ENCODE data around the gene GRAMD1C. TPM values are rescaled to one million over a fixed set of nuclear protein-coding genes. Genes with fewer than 3 reads are reported as not detected.

Gene GRAMD1C
- total and polyA plus RNA-seq, 2 donors (not counting 1 experiment from before 2014, with no cell fraction given): 0.82 to 7.8 TPM

- no peak overlapping the region for H3K4me2 ChIP-seq (ENCODE audit: extremely low read depth, insufficient read depth, low read length)
- H3K9ac ChIP-seq (ENCODE audit: insufficient read depth, low read length): no peak overlapping the region
- H3K27ac ChIP-seq (ENCODE audit: insufficient read depth, low read length): no peak overlapping the region
- TF ChIP-seq CTCF (conservative IDR thresholded peaks at IDR 0.05 in 1 of 2, IDR thresholded peaks at IDR 0.05 in 1 of 2; ENCODE audit: low read depth in 1 of 2, low read length in 2 of 2) (peak; percentile 20 to 34), EZH2 (IDR thresholded peaks at IDR 0.05; ENCODE audit: low read length, missing control alignments) (no peak)
- H3K9me3 ChIP-seq (ENCODE audit: control insufficient read depth, insufficient read depth, low read depth, low read length): no peaks in the 10 kb centered on the region
- H3K4me1 ChIP-seq (ENCODE audit: control insufficient read depth, extremely low read depth, insufficient read depth, low read length): peaks cover under 1% of the 10 kb centered on the region
- no peaks in the 10 kb centered on the region for H3K27me3 ChIP-seq (ENCODE audit: control insufficient read depth, insufficient read depth, low read length)
- no peaks in the 10 kb centered on the region for H3K79me2 ChIP-seq (ENCODE audit: control insufficient read depth, insufficient read depth, low read length)
- no peaks in the 10 kb centered on the region for H4K20me1 ChIP-seq (ENCODE audit: control insufficient read depth, extremely low read depth, insufficient read depth, low read length)
- no peak overlapping the region for H2AFZ ChIP-seq (ENCODE audit: low read length)
- H3K4me3 ChIP-seq (replicated peaks in 1 of 4; ENCODE audit: control extremely low read depth in 1 of 4, insufficient read depth in 1 of 4, low read depth in 3 of 4, low read length in 4 of 4): no peak overlapping the region
- H3K36me3 ChIP-seq (ENCODE audit: control insufficient read depth, insufficient read depth, low read length): no peaks in the 10 kb centered on the region
- DNase-seq (ENCODE audit: low read depth in 2 of 2): peak in 1 of 2 donors; percentile 5
These were observed 13.5 kb upstream of the GRAMD1C start for GRCh38 chr3:113825090-113825489.

GRCh38 chr3:113828600-113828999 is 10.0 kb upstream of the GRAMD1C start:
- Histone ChIP-seq H4K20me1 (ENCODE audit: control insufficient read depth, extremely low read depth, insufficient read depth, low read length) (no peaks in the 10 kb centered on the region), H3K4me2 (ENCODE audit: extremely low read depth, insufficient read depth, low read length) (no peak overlapping the region), H3K9ac (ENCODE audit: insufficient read depth, low read length) (no peak overlapping the region), H3K9me3 (ENCODE audit: control insufficient read depth, insufficient read depth, low read depth, low read length) (no peaks in the 10 kb centered on the region), H2AFZ (ENCODE audit: low read length) (no peak overlapping the region), H3K27ac (ENCODE audit: insufficient read depth, low read length) (no peak overlapping the region), H3K36me3 (ENCODE audit: control insufficient read depth, insufficient read depth, low read length) (no peaks in the 10 kb centered on the region), H3K79me2 (ENCODE audit: control insufficient read depth, insufficient read depth, low read length) (no peaks in the 10 kb centered on the region), H3K4me1 (ENCODE audit: control insufficient read depth, extremely low read depth, insufficient read depth, low read length) (peaks cover 2% of the 10 kb centered on the region), H3K4me3 (replicated peaks in 1 of 4; ENCODE audit: control extremely low read depth in 1 of 4, insufficient read depth in 1 of 4, low read depth in 3 of 4, low read length in 4 of 4) (no peak overlapping the region), H3K27me3 (ENCODE audit: control insufficient read depth, insufficient read depth, low read length) (no peaks in the 10 kb centered on the region)
- TF ChIP-seq EZH2 (IDR thresholded peaks at IDR 0.05; ENCODE audit: low read length, missing control alignments) (no peak), CTCF (conservative IDR thresholded peaks at IDR 0.05 in 1 of 2, IDR thresholded peaks at IDR 0.05 in 1 of 2; ENCODE audit: low read depth in 1 of 2, low read length in 2 of 2) (no peak)
- no peak for DNase-seq (ENCODE audit: low read depth in 2 of 2)

GRCh38 chr3:113829576-113830354 is 8.8 kb upstream of the GRAMD1C start:
- Histone ChIP-seq H3K27me3 (ENCODE audit: control insufficient read depth, insufficient read depth, low read length) (no peaks in the 10 kb centered on the region), H3K27ac (ENCODE audit: insufficient read depth, low read length) (no peak overlapping the region), H2AFZ (ENCODE audit: low read length) (no peak overlapping the region), H3K4me1 (ENCODE audit: control insufficient read depth, extremely low read depth, insufficient read depth, low read length) (peaks cover 2% of the 10 kb centered on the region), H3K79me2 (ENCODE audit: control insufficient read depth, insufficient read depth, low read length) (no peaks in the 10 kb centered on the region), H3K36me3 (ENCODE audit: control insufficient read depth, insufficient read depth, low read length) (no peaks in the 10 kb centered on the region), H3K9me3 (ENCODE audit: control insufficient read depth, insufficient read depth, low read depth, low read length) (no peaks in the 10 kb centered on the region), H4K20me1 (ENCODE audit: control insufficient read depth, extremely low read depth, insufficient read depth, low read length) (no peaks in the 10 kb centered on the region), H3K4me3 (replicated peaks in 1 of 4; ENCODE audit: control extremely low read depth in 1 of 4, insufficient read depth in 1 of 4, low read depth in 3 of 4, low read length in 4 of 4) (no peak overlapping the region), H3K4me2 (ENCODE audit: extremely low read depth, insufficient read depth, low read length) (no peak overlapping the region), H3K9ac (ENCODE audit: insufficient read depth, low read length) (no peak overlapping the region)
- TF ChIP-seq CTCF (conservative IDR thresholded peaks at IDR 0.05 in 1 of 2, IDR thresholded peaks at IDR 0.05 in 1 of 2; ENCODE audit: low read depth in 1 of 2, low read length in 2 of 2) (no peak), EZH2 (IDR thresholded peaks at IDR 0.05; ENCODE audit: low read length, missing control alignments) (no peak)
- DNase-seq (ENCODE audit: low read depth in 2 of 2): peak in 1 of 2 donors; percentile 75
